Uterus (tissue), 2 donors: ENCODE measurements around the gene RUNDC3A.

Experiments
- CTCF ChIP-seq, 4 experiments: fragments of 200-600 bp in 2 of 4; fragments of 450-650 bp in 2 of 4; sonication (generic) in 2 of 4; IDR thresholded peaks; one replicate each; pipeline ENCODE4 v1.5.1; 2016 to 2019; ENCODE audit warnings: antibody characterized with exemption in 4 of 4, mild to moderate bottlenecking in 2 of 4, moderate library complexity in 1 of 4
- POLR2A ChIP-seq, 2 donors: fragments of 450-650 bp; IDR thresholded peaks; one replicate each; pipeline ENCODE4 v1.6.1; 2016; ENCODE audit warnings: antibody characterized with exemption in 2 of 2, mild to moderate bottlenecking in 1 of 2, moderate library complexity in 1 of 2

GRCh38 chr17:44351464-44351863 lies 43.1 kb downstream of the RUNDC3A start:
- TF ChIP-seq CTCF (IDR thresholded peaks at IDR 0.05), result no peak
- TF ChIP-seq POLR2A (IDR thresholded peaks at IDR 0.05), result no peak
